K562 (cell line): ENCODE measurements around the gene GART. TPM values are rescaled to one million over a fixed set of nuclear protein-coding genes. Genes with fewer than 3 reads are reported as not detected.

Experiments
- ATAC-seq: fragments of 200-7000 bp; cut with Tn5 transposase; 3 replicates; pipeline ENCODE4 v1.9.1; 2020; ENCODE audit warnings: moderate library complexity
- BruUV-seq: library from RNA; stranded (reverse); fragments of 400-500 nt; replicated peaks from 2 replicates; lab custom pipeline; 2021; lab: Mats Ljungman, UMichigan
- CTCF ChIA-PET: fragments of 300-600 bp; formaldehyde crosslinking; extraction: SDS; loops from one replicate; lab custom pipeline; 2021; ENCODE audit warnings: low intra/inter-chr PET ratio; lab: Yijun Ruan, JAX
- POLR2A ChIA-PET: fragments of 300-600, 350-650 bp; sonication (Branson Sonifier 250); formaldehyde crosslinking; extraction: SDS; loops from one replicate; lab custom pipeline; 2021; ENCODE audit warnings: antibody characterized with exemption, inconsistent platforms; lab: Yijun Ruan, JAX
- DNase-seq, 4 experiments: peaks; one replicate each; pipeline versions ENCODE4 v3.0.0 to v3.0.0-alpha.2; 2011 to 2018; ENCODE audit warnings: low spot score in 3 of 4, mixed read lengths in 3 of 4; ENCODE audit errors: extremely low read depth in 1 of 4
- FAIRE-seq: peaks from 2 replicates; lab custom pipeline; 2011; peaks lifted over from hg19 to GRCh38; lab: Jason Lieb, UNC
- H2AFZ ChIP-seq: 2 replicates; pipeline ENCODE4 v1.6.0; 2011; ENCODE audit warnings: low read depth, low read length, control low read depth, inconsistent platforms
- H3K27ac ChIP-seq: fragments of 200-600 bp; 3 replicates; pipeline ENCODE4 v1.8.0; 2011; ENCODE audit warnings: low read depth, mild to moderate bottlenecking, control low read depth, inconsistent platforms, low read length, moderate library complexity, mixed read lengths; ENCODE audit errors: extremely low read depth
- H3K27me3 ChIP-seq, 2 experiments: fragments of 300-600 bp in 1 of 2; 2 replicates in 1 of 2; 3 replicates in 1 of 2; pipeline versions ENCODE4 v1.6.0 to v1.8.0; 2011; ENCODE audit warnings: inconsistent platforms in 2 of 2, low read length in 2 of 2, mild to moderate bottlenecking in 1 of 2, mixed read lengths in 1 of 2, moderate library complexity in 1 of 2; ENCODE audit not compliant: control insufficient read depth in 2 of 2, insufficient read depth in 2 of 2
- H3K36me3 ChIP-seq: fragments of 300-600 bp; 3 replicates; pipeline ENCODE4 v1.8.0; 2011; ENCODE audit warnings: mild to moderate bottlenecking, low read length, inconsistent platforms; ENCODE audit not compliant: control insufficient read depth, insufficient read depth
- H3K4me1 ChIP-seq, 2 experiments: fragments of 200-600 bp in 1 of 2; replicated peaks in 1 of 2; 2 replicates in 1 of 2; 3 replicates in 1 of 2; pipeline versions ENCODE4 v1.5.1 to v1.8.0; 2011; ENCODE audit warnings: inconsistent platforms in 2 of 2, low read length in 2 of 2, mild to moderate bottlenecking in 1 of 2, mixed read lengths in 1 of 2, moderate library complexity in 1 of 2; ENCODE audit not compliant: control insufficient read depth in 2 of 2, insufficient read depth in 2 of 2
- H3K4me2 ChIP-seq: 2 replicates; pipeline ENCODE4 v1.6.1; 2011; ENCODE audit warnings: low read length, control low read depth, inconsistent platforms, mixed read lengths; ENCODE audit not compliant: insufficient read depth
- H3K4me3 ChIP-seq: fragments of 200-600 bp; sonication (generic), shearing (Covaris generic); 2 replicates; pipeline ENCODE4 v1.5.1; 2016; ENCODE audit warnings: control low read depth, inconsistent platforms
- H3K79me2 ChIP-seq: fragments of 200-600 bp; 3 replicates; pipeline ENCODE4 v1.8.0; 2011; ENCODE audit warnings: low read length, inconsistent platforms; ENCODE audit not compliant: control insufficient read depth, insufficient read depth
- H3K9ac ChIP-seq, 2 experiments: 2 replicates each; pipeline versions ENCODE4 v1.6.0 to v1.6.1; 2011; ENCODE audit warnings: low read depth in 2 of 2, low read length in 2 of 2, control low read depth in 1 of 2, inconsistent platforms in 1 of 2, mild to moderate bottlenecking in 1 of 2, mixed read lengths in 1 of 2; ENCODE audit not compliant: insufficient read depth in 1 of 2
- H3K9me1 ChIP-seq: one replicate; pipeline ENCODE4 v1.6.0; 2011; ENCODE audit warnings: inconsistent platforms, mild to moderate bottlenecking, low read length, moderate library complexity; ENCODE audit not compliant: control insufficient read depth, insufficient read depth
- H3K9me3 ChIP-seq: replicated peaks from 2 replicates; pipeline ENCODE4 v1.5.1; 2011; ENCODE audit warnings: low read depth, low read length, inconsistent platforms; ENCODE audit not compliant: control insufficient read depth, insufficient read depth
- H4K20me1 ChIP-seq: replicated peaks from 2 replicates; pipeline ENCODE4 v1.6.1; 2011; ENCODE audit warnings: low read length, inconsistent platforms, mixed read lengths; ENCODE audit not compliant: control insufficient read depth, insufficient read depth
- BRF1 ChIP-seq: IDR thresholded peaks from 3 replicates; pipeline ENCODE4 v1.6.1; 2011; ENCODE audit warnings: borderline replicate concordance, mild to moderate bottlenecking; ENCODE audit not compliant: insufficient read length; ENCODE audit errors: extremely low read depth
- FOXJ3 ChIP-seq: sonication (generic); formaldehyde crosslinking; IDR thresholded peaks from 2 replicates; pipeline ENCODE4 v1.4.0; 2020; ENCODE audit warnings: mild to moderate bottlenecking, missing genetic modification reagents
- LEF1 ChIP-seq: fragments of 450-650 bp; IDR thresholded peaks from 2 replicates; pipeline ENCODE4 v1.6.1; 2016; ENCODE audit warnings: mild to moderate bottlenecking
- MITF ChIP-seq: IDR thresholded peaks from 2 replicates; pipeline ENCODE4 v1.6.1; 2014; ENCODE audit warnings: antibody characterized with exemption
- MYBL2 ChIP-seq, 2 experiments: fragments of 450-650 bp in 1 of 2; sonication (generic) in 1 of 2; formaldehyde crosslinking in 1 of 2; IDR thresholded peaks; 2 replicates each; pipeline versions ENCODE4 v1.6.1 to v1.8.1; 2017 to 2022; ENCODE audit warnings: borderline replicate concordance in 1 of 2, inconsistent platforms in 1 of 2, low read depth in 1 of 2, mild to moderate bottlenecking in 1 of 2, missing genetic modification reagents in 1 of 2, moderate library complexity in 1 of 2
- PKNOX1 ChIP-seq: fragments of 450-650 bp; IDR thresholded peaks from 2 replicates; pipeline ENCODE4 v1.6.1; 2016
- POU5F1 ChIP-seq: fragments of 150-350 bp; IDR thresholded peaks from 2 replicates; pipeline ENCODE4 v1.6.1; 2014; ENCODE audit warnings: borderline replicate concordance, low read length, low read depth, mild to moderate bottlenecking; ENCODE audit not compliant: partially characterized antibody
- SAFB ChIP-seq: fragments of 200-400 bp; formaldehyde crosslinking; IDR thresholded peaks from 2 replicates; pipeline ENCODE4 v1.6.1; 2017; ENCODE audit warnings: low read depth, low read length, borderline replicate concordance
- SIRT6 ChIP-seq: IDR thresholded peaks from one replicate; pipeline ENCODE4 v1.6.1; 2012; ENCODE audit warnings: low read depth, mild to moderate bottlenecking, control low read depth, inconsistent platforms, low read length, moderate library complexity
- TAF7 ChIP-seq: fragments of 450-650 bp; IDR thresholded peaks from 2 replicates; pipeline ENCODE4 v1.6.1; 2016; ENCODE audit warnings: missing genetic modification characterization, missing compliant biosample characterization
- ZBTB33 ChIP-seq: sonication (generic); formaldehyde crosslinking; IDR thresholded peaks from 2 replicates; pipeline ENCODE4 v1.8.1; 2023; ENCODE audit warnings: mild to moderate bottlenecking, missing genetic modification reagents
- ZNF41 ChIP-seq: fragments of 250-450 bp; sonication (Bioruptor Pico); conservative IDR thresholded peaks from 2 replicates; pipeline ENCODE4 v1.4.0; 2020; ENCODE audit warnings: mild to moderate bottlenecking
- ZNF77 ChIP-seq: fragments of 250-450 bp; sonication (Bioruptor Pico); IDR thresholded peaks from 2 replicates; pipeline ENCODE4 v1.5.0; 2020
- WGBS: fragments of 100-300 bp; shearing (Covaris generic); methylation state at CpG from one replicate; pipeline ENCODE4 v1.1.6; 2016; ENCODE audit warnings: low coverage, mixed read lengths; ENCODE audit not compliant: insufficient coverage; ENCODE audit errors: missing lambda C conversion rate; 5-methylcytosine and 5-hydroxymethylcytosine counted together
- in situ Hi-C: fragments of 300-500 bp; cut with MboI; formaldehyde crosslinking; loops from 4 replicates; pipeline ENCODE4 v1.15.0; 2018; ENCODE audit warnings: inconsistent platforms, mixed read lengths
- intact Hi-C: fragments of 100-400 bp; cut with micrococcal nuclease; formaldehyde crosslinking; loops from 2 replicates; pipeline ENCODE4 v1.14.2; 2022
- polyA plus RNA-seq, 8 experiments: library from polyadenylated mRNA; depleted of rRNA in 4 of 8; stranded (reverse) in 5 of 8; unstranded in 3 of 8; fragments of >200 nt; fragmentation: Nextera tagmentation in 2 of 8; fragmentation: Illumina TruSeq in 1 of 8; extraction: Ambion mirVana in 2 of 8; extraction: Trizol in 1 of 8; gene quantifications; 2 replicates each; pipeline versions ENCODE4 v1.2.1 to v1.2.3, GENCODE V29; 2011 to 2014; ENCODE audit warnings: inconsistent platforms in 1 of 8, missing spikeins in 1 of 8
- total RNA-seq, 7 experiments: library from RNA; depleted of rRNA in 6 of 7; stranded (reverse); fragments of >200 nt in 6 of 7; fragmentation: Illumina TruSeq in 2 of 7; extraction: Trizol in 2 of 7; gene quantifications; 2 replicates each; pipeline versions ENCODE4 v1.2.1 to v1.2.3, GENCODE V29; 2011 to 2021; ENCODE audit warnings: low replicate concordance in 1 of 7

The GART gene
- total and polyA plus RNA-seq, 9 of the 15 experiments (the other 6 are each of a cell fraction or from before 2014, with no cell fraction given) = 141 to 429 (median 349) TPM

GRCh38 chr21:33541756-33542639 is at the start of gene GART (continued):
- TF ChIP-seq POU5F1 = no peak
- TF ChIP-seq ZNF77 (CRISPR knock-in tag) = no peak
- no peak for TF ChIP-seq LEF1
- TF ChIP-seq PKNOX1 = no peak
- no peak for TF ChIP-seq SAFB

GRCh38 chr21:33588485-33589335 is 46.8 kb upstream of the GART start, which contains the start of gene DONSON:
Gene DONSON, minus strand, starts transcription at chr21:33588684. Its CDS starts 43 bp downstream, at chr21:33588641.
- FAIRE-seq (peak; percentile 55), ATAC-seq (peak; percentile 92), DNase-seq (peak; percentile 93 to 100 (median 100))
- Histone ChIP-seq H3K9ac (peak within 1 kb of the TSS; percentile 91 to 98), H3K36me3 (peaks cover 31% of the 10 kb centered on the region), H3K4me1 (peaks cover 13 to 24% of the 10 kb centered on the region in 2 experiments; a peak in 4 of 5 replicates), H3K27ac (peak within 1 kb of the TSS; percentile 53), H3K9me3 (no peaks in the 10 kb centered on the region), H2AFZ (peak within 1 kb of the TSS; percentile 98), H3K27me3 (no peaks in the 10 kb centered on the region), H4K20me1 (no peaks in the 10 kb centered on the region), H3K9me1 (no peaks in the 10 kb centered on the region), H3K4me3 (peak within 1 kb of the TSS; percentile 89), H3K79me2 (peaks cover 32% of the 10 kb centered on the region), H3K4me2 (peak within 1 kb of the TSS; percentile 92)
- intact Hi-C loops = loop anchor here (10.0 kb wide), 1 partner anchor 386 kb away; no protein-coding TSS in a partner anchor
- TSS peak; percentile 95 for BruUV-seq
- ChIA-PET POLR2A (interaction anchor here (0.6 to 2.4 kb wide), 15 partner anchors 9 to 1398 kb away, joined by 3 to 15 read pairs (median 6); partner anchors contain the start of genes SON and TMEM50B), CTCF (interaction anchor here (0.6 kb wide), 1 partner anchor 57 kb away, joined by 3 read pairs; no protein-coding TSS in a partner anchor)
- WGBS = under 1% methylated on average over 74 of the region's 78 CpGs
- in situ Hi-C loops = no loop called here
- no peak for TF ChIP-seq BRF1
- TF ChIP-seq ZNF41 (CRISPR knock-in tag) = no peak
- no peak for TF ChIP-seq MITF
- TF ChIP-seq SIRT6 = no peak
- TF ChIP-seq MYBL2 (IDR thresholded peaks at IDR 0.05; ENCODE audit: low read depth) = no peak
- TF ChIP-seq MYBL2 (CRISPR knock-in tag; IDR thresholded peaks at IDR 0.05; ENCODE audit: borderline replicate concordance) = no peak
- no peak for TF ChIP-seq TAF7 (tag)
- no peak for TF ChIP-seq FOXJ3 (CRISPR knock-in tag)
- TF ChIP-seq ZBTB33 (CRISPR knock-in tag) = peak; percentile 5; the same call in 1 of the 2 replicates
